Activated CD8-positive, alpha-beta memory T cell treated with anti-CD3 and anti-CD28 coated beads for 1 hour (primary cell): ENCODE measurements around the gene SLC1A4.
A peak's percentile ranks its signal among the peaks of the same experiment; 100 is the strongest.
"Not testable (repeated sequence)": the region's sequence is repeated elsewhere in the genome, so short reads cannot be mapped to it uniquely, and the experiment has no call there.

ENCODE experiments used
- DNase-seq, 2 donors: peaks; one replicate each; pipeline ENCODE4 v3.0.0-alpha.2; 2020; ENCODE audit warnings: low read depth in 1 of 2; ENCODE audit errors: extremely low read depth in 1 of 2

SLC1A4 gene

DNA sequence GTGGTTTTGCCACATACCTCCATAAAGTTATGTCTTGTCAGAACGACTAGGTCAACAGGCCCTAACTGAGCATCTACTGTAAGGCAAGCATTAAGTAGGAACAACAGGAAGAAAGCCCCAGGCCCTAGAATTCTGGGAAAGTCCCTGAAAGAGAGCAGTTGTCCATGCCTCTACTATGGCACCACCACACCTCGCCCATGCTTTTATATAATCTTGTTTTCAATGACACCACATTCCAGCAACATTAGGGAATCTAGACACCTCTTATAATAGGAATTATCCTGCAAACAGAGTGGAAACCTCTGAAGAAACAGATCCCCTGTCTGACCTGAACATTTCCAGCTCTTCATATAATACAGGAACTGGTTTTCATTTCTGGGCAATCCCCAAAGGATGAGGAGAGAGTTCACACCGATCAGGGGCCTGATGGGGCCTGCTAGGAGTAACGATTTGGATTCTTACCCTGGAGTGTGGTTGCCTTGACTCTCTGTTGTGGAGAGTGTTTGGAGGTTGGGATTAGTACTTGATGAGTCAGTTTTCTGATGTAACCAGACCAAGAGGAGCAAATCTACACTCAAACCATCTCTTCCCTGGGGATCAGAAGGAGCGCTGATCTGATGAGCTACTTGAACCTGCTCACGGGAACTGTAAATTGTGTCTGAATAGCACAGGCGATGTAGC is 35.1 kb downstream of the SLC1A4 start:
- DNase-seq, result no peak

DNA sequence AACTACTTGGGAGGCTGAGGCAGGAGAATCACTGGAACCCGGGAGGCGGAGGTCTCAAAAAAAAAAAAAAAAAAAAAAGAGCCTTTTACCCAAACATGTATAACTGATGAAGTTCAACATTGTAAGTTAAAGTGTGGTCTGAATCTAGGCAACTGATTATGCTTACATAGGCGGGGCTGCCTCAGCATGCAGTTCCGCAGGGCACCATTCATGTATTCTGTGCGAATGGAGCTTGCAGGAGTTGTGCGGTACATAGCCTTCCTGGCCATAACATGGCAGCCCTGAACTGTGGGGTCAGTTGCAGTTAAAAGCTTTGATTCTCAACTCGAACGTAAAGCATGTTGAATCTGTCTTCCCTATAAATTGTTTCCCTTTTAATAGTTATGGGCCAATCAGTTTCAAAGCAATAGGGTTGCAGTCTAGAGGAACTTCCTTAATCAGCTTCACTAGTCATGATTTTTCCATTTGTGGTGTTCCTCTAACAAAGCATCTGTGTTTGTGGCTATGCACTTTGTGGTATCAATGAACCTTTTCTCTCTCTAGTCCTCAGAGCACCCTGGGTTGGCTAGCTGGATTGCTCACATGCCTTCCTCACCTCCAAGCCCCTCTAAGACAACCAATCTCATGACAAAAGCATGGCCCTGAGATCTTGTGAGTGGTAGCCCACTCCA is 36.4 kb downstream of the SLC1A4 start:
- DNase-seq, result no peak

DNA sequence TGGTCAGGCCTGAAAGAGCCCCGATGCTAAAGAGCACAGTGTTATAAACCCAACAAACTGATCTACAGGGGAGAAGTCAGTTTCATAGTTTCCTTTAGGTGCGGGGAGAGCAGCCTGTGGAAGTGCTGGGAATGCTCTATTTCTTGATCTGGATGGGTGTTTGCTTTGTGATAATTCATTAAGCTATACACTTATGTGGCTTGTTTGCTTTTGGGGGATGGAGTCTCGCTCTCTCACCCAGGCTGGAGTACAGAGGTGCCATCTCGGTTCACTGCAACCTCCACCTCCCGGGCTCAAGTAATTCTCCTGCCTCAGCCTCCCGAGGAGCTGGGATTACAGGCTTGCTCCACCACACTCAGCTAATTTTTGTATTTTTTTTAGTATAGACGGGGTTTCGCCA is 37.0 kb downstream of the SLC1A4 start:
- no peak for DNase-seq

DNA sequence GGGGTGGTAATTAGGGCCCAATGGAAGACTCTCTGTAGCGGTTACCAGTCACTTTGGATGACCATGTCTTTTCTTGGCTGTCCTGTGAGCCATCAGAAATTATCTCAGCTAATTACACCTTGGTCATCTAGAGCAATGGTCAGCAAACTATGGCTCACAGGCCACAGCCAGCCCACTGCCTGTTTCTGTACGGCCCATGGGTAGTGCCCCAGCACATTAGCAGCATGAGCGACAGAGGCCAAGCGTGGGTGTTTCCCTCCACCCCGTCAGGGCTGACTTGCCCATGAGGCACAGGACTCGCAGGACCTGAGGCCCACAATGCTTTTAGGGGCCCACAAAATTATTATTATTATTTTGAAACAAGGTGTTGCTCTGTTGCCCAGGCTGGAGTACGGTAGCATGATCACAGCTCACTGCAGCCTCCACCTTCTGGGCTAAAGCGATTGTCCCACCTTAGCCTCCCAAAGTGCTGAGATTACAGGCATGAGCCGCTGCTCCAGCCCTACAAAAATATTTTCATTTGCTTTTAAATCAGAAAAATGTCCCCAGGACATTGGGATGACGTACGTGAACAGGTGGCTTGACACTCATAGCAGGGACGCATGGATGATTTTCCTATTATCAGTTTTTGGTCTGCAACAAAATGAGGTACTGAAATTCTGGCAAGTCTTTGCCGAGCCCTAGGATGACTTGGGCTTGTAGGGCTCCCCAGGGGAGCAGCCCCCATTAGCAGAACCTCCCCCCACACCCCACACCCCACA is 37.7 kb downstream of the SLC1A4 start:
- DNase-seq, result no peak

DNA sequence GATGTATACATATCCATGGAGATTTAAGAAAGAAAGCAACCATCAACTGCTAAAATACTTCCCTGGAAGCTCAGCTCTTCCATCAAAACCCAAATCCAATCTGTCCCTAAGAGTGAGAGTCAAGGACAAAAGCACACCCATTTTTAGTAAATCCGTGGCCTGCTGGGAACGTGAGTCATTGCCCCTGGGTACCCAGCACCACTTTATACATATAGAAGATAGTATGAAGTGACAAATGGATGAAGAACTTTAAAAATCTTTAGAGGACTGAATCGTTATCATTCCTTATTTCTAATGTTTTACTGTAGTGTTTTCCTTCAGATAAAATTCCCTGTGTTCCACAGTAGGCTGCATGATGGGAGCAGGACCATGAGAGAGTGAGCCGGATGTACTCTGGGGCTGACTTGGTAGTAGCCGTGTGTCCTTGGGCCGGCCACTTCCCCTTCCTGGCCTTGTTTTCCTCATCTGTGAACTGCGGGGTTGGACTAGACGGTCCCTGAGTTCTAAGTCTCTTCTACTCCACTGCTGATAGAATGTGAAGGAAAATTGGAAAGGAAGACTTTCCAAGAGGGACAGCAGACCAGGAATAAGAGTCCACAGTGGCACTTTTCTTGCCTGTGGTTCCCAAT is 38.5 kb downstream of the SLC1A4 start:
- no peak for DNase-seq

DNA sequence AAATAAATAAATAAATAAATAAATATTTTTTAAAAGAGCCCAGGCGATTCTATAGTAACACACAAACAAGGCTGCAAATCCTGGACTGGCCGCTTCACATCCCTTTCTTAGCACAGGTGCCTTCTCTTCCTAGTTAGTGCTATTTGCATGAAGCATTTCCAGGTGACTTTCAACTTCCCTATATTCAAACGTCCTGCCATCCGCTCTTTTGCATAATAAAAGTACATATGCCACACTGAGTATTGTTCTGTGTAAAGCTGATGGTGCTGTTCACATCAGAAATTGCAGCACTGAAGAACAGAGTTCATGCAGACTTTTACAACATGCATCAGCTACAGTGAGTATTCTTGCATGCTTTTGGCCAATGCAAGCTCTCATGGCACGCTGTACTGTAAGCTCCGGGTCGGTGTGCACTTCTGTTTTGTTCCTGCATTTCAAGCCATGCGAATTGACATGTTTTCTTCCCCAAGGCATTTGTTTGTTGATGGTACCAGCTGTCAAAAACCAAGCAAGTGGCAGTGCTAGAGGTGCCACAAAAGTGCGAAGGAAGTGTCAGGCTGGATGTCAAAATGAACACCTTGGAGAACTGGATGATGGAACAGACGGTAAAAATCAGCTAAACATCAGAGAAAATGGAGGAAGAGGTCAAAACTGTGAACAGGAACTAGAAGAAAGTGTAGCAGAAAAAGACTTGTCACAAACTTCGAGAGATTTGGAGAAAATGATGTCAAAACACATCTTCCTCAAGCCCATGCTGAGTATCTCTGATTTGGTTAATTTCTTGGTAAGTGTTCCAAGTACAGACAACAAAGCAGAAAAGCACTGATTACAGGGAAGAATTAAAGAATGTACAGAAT is 41.5 kb downstream of the SLC1A4 start:
- no peak for DNase-seq

DNA sequence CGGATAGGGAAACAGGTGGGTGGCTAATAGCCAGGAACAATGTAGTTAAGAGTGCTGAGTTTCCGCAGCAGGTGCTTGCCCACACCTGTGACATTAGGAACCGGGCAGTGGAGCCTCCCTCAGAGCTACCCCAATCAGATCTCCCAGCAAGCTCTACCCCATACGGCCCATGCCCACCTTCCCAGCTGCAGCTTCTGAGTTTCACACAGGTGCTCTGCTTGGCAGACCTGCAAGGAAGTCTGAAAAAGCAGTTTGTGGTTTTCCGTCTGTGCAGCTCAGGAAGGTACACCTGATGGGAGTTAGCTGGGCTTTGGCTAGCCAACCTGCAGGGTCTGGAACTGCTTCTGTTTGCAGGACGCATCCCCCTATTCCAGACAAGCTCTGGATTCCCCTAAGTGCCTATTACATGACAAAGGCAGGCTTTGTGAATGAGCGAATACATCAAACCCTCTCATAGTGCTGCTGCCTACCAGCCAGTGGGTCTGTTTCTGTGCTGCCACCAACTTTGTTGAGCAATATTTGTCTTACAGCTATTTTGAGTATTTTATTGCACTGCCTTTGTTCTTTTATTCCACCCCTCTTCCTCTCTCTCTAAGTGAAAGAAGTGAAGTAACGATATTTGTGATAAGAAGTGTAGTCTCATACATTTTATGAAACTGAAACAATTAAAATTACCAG is 42.3 kb downstream of the SLC1A4 start:
- no peak for DNase-seq

DNA sequence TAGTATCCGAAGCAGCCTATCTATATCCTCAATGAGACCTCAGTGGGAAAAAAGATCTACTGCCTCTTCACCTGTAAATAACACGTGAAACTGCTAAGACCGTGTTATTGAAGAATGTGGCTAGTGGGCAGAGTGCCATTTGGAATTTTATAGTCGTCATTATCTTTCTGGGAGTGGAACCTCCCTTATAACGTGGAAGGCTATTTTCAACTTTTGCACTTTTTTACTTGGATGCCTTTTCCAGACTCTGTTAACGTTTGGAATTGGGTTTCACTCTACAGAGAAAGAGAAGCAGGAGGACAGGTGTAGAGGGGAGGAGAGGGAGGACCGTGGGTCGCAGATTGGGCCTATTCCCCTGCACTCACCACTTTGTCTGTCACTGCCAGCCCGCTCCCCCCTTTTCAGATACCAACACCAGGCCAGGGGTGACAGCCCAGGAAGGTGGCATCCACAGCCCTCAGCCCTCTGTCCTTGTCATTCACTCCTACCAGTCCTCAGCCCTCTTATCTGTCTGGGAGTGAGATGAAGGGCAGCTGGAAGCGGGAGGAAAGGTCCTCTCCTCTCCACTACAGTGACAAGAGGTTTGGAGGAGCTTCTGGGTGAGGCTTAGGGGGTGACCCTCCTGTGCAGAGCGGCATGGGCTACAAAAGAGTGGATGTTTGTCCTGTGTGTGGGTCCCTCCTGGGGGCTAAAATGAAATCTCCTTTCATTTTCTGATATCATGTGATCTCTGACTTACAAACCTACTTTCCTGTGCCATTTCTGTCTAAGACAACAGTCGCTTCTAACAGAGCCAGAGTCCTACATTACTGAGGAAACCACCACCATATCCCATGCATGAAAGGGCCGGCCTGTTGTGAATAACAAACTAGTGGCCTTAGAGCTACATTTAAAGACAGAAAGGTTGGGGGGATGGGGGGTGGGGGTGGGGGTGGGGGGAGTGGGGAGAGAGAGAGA is 43.1 kb downstream of the SLC1A4 start:
- no peak for DNase-seq

DNA sequence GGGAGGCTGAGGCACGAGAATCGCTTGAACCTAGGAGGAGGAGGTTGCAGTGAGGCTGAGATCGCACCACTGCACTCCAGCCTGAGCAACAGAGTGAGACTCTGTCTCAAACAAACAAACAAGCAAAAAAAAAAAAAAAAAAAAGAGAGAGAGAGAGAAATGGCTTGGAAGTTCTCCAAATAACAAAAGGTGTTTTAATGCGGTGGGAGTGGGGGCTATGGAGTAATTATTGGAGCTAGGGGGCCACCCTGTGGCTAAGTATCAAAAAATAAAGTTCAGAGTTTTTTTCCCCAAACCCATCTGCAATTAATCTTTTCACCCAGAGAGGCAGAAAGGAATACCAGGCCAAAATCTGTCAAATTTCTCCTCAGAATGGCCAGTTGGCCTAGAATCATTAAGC is 44.0 kb downstream of the SLC1A4 start:
- DNase-seq, result no peak

DNA sequence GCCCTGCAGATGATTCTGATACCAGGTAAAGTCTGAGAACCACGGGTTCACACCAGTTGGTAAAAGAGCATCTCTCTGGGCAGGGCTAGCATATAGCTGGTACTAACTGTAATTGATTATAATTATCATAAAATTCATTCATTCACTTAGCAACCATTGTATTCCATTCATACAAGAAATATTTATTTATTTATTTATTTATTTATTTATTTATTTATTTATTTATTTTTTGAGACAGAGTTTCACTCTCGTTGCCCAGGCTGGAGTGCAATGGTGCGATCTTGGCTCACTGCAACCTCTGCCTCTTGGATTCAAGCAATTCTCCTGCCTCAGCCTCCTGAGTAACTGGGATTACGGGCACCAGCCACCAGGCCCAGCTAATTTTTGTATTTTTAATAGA is 44.5 kb downstream of the SLC1A4 start:
- not testable (repeated sequence) for DNase-seq

DNA sequence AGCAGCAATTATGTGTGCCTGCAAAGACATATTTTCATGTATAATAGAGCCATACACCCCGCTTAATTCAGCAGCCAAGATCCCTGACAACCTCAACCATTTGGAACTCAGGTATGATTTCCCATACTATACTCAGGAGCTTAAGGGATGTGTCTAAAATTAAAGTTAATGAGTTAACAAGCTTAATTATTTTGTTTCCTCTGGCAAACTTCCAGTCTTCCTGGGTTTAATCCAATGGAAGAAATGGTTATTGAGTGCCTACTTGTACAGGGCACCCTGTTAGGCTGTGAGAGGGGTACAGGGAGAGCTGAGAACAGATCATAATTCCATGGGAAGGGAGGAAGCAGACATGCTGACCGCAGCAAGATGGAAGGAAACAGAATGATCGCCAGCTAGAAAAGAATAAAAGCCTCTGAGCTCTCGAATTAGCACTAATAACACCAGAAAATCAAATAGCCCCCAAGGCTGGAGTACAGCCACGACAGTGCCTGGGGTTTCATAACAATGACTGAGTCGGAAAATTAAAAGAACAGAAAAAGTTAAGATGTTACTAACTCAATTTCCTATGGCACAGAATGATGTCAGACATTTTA is 46.2 kb downstream of the SLC1A4 start:
- no peak for DNase-seq

DNA sequence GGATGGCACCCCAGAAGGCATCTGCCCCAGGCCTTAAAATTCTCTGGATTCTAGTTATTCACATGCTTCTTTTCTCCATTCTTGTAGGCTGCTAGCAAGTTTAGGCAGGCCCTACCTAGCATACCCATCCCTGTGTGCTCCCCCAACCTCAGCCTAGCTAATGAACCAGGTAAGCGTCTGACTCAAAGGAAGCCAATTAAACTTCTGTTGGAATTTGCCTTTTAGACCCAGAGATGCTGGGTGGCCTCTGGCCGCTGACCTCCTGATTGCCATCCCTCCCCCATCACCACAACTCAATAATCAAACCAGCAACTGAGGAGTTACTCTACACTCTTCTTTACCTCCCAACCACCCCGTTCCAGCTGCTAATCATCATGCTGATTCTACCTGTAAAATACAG is 48.0 kb downstream of the SLC1A4 start:
- no peak for DNase-seq

DNA sequence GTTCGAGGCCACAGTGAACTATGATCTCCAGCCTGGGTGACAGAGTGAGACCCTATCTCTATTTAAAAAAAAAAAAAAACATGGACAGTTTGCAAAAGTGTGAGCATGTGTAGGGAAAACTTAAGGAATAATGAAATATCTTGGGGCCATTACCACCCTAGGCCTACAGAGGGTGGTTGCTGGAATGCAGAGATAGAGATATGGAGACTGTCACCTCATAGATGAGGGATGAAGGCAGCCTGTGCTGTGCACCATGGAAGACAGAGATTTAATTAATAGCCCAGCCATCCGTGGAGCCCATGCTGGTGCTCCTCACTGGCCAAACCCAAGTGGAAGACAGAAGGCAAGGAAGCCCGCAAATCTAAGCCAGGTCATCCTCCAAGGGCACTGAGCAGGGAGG is 50.4 kb downstream of the SLC1A4 start:
- DNase-seq, result no peak

DNA sequence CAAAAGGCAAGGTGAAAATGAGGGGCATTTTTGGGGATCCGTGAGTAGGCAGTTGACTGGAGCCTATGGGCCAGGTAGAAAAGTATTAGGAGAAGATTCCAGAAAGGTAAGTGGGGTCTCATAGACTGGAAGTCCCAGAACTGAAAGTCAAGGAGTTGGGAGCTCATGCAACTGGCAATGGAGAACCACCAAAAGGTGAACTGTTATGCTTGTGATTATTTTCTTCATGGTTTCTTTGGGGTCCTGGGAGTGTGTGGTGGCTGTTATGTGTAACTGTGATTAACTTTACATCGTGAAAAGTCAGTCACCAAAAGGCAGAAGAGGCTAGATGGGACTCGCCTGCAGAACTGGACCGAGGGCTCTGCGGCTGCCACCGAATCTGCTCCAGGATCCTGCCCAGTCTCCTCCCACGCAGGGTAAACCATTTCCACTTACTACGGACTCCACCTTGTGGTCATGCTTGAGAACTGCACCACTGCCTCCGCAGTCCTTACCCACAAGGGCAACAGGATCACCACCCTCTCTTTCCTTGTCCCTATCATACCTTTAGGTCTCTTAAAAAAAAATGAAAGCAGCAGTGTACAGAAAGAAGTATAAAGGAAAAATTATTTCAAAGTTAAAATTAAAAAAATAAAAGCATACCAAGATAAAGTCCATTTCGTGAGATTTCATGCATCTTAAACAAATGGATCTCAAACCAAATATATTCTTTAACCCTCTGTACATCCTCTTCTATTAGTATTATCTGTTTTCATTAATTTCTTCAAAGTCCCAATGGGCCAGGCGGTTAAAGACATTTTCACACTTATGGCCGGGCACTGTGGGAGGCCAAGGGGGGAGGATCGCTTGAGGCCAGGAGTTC is 51.4 kb downstream of the SLC1A4 start:
- DNase-seq, result peak; percentile 49 to 54

DNA sequence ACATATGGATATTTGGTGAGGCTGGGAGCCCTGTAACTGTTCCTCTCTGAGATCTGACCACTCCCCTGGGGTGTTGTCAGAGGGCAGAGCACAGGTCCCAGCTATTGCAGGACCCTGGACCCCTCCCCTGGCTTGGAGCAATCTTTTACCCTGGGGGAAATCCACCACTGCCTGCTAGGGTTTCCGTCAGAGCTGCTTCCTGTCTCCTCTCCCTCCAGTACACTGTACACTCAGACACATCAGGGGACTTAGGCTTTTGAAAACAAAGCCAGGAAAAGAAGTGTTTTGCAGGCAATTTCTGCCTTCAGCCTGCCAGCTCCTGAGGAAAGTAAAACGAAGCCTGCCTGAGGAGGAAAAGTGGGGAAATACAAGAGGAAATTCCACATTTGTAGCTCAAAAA is 53.8 kb downstream of the SLC1A4 start:
- no peak for DNase-seq

DNA sequence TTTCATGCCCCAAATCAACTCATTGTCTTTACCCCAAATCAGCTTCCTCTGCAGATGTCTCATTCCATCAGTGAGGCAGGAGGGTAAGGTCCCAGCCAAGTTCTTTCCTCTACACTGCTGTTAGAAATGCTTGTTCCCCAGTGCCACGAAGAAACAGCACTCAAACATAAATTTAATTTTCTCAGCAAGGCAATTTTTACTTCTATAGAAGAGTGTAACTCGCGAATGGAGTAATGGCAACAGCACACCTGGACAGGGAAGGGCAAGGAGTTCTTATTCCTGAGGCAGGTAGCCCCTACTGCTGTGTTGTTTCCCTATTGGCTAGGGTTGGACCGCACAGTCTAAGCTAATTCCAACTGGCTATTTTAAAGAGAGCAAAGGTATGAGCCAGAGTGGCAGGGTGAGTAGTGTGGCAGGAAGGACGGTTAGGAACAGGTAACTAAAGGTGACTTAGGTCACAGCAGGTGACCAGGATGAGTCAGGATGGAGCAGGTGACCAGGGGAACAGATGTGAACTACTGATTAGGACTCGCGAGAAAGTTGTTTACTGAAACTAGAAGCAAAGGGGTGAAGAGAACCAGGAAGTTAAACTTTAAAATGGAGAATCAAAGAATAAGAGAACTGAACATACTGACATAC is 55.0 kb downstream of the SLC1A4 start:
- DNase-seq, result no peak

DNA sequence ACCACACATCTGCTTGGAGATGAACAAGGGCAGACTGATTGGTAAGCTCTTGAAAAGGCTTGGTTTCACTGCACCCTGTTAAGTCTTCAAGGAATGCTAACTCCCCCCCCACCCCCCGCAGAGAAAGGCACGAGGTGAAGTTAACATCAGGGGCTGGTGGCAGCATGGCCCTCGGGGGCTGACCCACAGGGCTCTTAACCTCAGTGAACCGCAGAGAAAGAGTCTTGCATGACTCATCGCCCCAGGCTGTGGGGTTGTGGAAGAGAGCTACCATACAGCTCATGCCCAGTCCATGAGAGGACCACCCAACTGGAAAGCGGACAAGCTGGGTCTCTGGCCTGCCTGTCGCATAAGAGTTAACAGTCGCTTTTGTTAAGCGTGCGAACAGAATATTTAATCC is 56.5 kb downstream of the SLC1A4 start:
- DNase-seq, result no peak
